ENCODE data around the gene CARMIL1. TPM values are rescaled to one million over a fixed set of nuclear protein-coding genes. Genes with fewer than 3 reads are reported as not detected.

CARMIL1 gene
- total and polyA plus RNA-seq, 2 of the 8 experiments (the other 6 are each of a cell fraction or from before 2014, with no cell fraction given), result 20.3 to 40.4 TPM

- TF ChIP-seq FOSL1 (IDR thresholded peaks at IDR 0.05; ENCODE audit: insufficient read depth, low read depth, low read length) (0 out of 2 replicates have a peak, but pooled peaks have one; percentile 20), GTF2F1 (IDR thresholded peaks at IDR 0.05; ENCODE audit: borderline replicate concordance, low read depth, low read length) (no peak), JUN (IDR thresholded peaks at IDR 0.05; ENCODE audit: low read depth, low read length) (no peak), SIRT6 (IDR thresholded peaks at IDR 0.05; ENCODE audit: low read length) (no peak), SP1 (IDR thresholded peaks at IDR 0.05; ENCODE audit: low read depth, low read length) (no peak), HDAC6 (IDR thresholded peaks at IDR 0.05; ENCODE audit: low read depth, low read length) (no peak), TAF7 (optimal IDR thresholded peaks at IDR 0.05; ENCODE audit: borderline replicate concordance, low read depth, low read length) (no peak), MAFK (IDR thresholded peaks at IDR 0.05; ENCODE audit: low read depth, low read length) (no peak), ATF3 (IDR thresholded peaks at IDR 0.05; ENCODE audit: insufficient read depth, low read depth, low read length) (no peak), RNF2 (IDR thresholded peaks at IDR 0.05; ENCODE audit: borderline replicate concordance, low read depth, low read length, missing control alignments, poor library complexity, severe bottlenecking) (no peak), EP300 (IDR thresholded peaks at IDR 0.05; ENCODE audit: borderline replicate concordance in 1 of 2, low read depth in 2 of 2, low read length in 2 of 2) (0 out of 3 replicates have a peak, but pooled peaks of 1 of the 2 experiments have one; percentile 41), GABPA (IDR thresholded peaks at IDR 0.05; ENCODE audit: borderline replicate concordance, insufficient read depth, low read length) (no peak), SAP30 (IDR thresholded peaks at IDR 0.05; ENCODE audit: insufficient read depth, insufficient replicate concordance, low read length) (no peak), NRF1 (IDR thresholded peaks at IDR 0.05; ENCODE audit: low read depth, low read length) (no peak), CEBPB (IDR thresholded peaks at IDR 0.05; ENCODE audit: low read depth, low read length) (no peak), SRF (IDR thresholded peaks at IDR 0.05; ENCODE audit: low read depth, low read length) (no peak), TBP (IDR thresholded peaks at IDR 0.05; ENCODE audit: low read depth, low read length) (peak; percentile 48; the same call in 1 of the 2 replicates)
- TF ChIP-seq, protein P1, sequence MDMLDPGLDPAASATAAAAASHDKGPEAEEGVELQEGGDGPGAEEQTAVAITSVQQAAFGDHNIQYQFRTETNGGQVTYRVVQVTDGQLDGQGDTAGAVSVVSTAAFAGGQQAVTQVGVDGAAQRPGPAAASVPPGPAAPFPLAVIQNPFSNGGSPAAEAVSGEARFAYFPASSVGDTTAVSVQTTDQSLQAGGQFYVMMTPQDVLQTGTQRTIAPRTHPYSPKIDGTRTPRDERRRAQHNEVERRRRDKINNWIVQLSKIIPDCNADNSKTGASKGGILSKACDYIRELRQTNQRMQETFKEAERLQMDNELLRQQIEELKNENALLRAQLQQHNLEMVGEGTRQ (IDR thresholded peaks at IDR 0.05; ENCODE audit: low read length), result no peak
- TF ChIP-seq, protein P2, sequence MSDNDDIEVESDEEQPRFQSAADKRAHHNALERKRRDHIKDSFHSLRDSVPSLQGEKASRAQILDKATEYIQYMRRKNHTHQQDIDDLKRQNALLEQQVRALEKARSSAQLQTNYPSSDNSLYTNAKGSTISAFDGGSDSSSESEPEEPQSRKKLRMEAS (IDR thresholded peaks at IDR 0.05), result peak; percentile 5; the same call in 1 of the 2 replicates
Measured at GRCh38 chr6:25278914-25279747, at the start of gene CARMIL1 (continued).

Measured in H1 (cell line).